T-helper 22 cell (primary cell): ENCODE data around the gene STK31.
"Not testable (repeated sequence)": the region's sequence is repeated elsewhere in the genome, so short reads cannot be mapped to it uniquely, and the experiment has no call there.

Source experiments
- DNase-seq: peaks from one replicate; pipeline ENCODE4 v3.0.0-alpha.2; 2020; ENCODE audit warnings: low read depth

STK31 gene

GRCh38 chr7:23713285-23714149, 3.5 kb downstream of the STK31 start:
- no peak for DNase-seq

DNA sequence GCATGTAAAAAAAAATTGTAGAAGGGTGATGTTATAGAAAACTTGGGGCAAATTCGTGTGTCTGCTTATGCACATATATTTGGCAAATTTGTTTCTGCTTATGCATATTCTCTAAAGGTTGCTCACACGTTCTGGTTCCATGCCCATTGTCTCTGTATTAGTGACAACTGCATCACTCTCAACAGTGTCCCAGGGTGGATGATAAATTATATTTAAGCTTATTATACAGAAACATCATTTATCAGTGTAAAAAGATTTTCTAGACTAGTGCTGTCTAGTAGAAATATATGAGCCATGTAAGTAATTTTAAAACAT, 4.1 kb downstream of the STK31 start:
- no peak for DNase-seq

- DNase-seq: no peak
These were observed 4.6 kb downstream of the STK31 start for GRCh38 chr7:23714579-23714978.

GRCh38 chr7:23715099-23715498, 5.1 kb downstream of the STK31 start:
- DNase-seq: no peak

DNA sequence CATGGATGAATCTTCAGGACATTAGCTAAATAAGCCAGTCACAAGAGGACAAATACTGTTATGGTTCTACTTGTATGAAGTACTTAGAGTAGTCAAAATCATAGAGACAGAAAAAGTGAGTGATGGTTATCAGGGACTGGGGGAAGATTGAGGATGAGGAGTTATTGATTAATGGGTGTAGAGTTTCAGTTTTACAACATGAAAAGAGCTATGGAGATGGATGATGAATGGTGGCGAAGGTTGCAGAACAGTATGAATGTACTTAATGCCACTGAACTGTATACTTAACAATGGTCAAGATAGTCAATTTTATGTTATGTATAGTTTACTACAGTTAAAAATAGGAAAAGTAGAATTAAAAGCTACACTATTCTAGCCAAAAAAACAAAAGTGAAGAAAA, 7.8 kb downstream of the STK31 start:
- no peak for DNase-seq

GRCh38 chr7:23721456-23721855, 11.4 kb downstream of the STK31 start:
- DNase-seq: no peak

GRCh38 chr7:23722587-23723216, 12.7 kb downstream of the STK31 start:
- not testable (repeated sequence) for DNase-seq

DNA sequence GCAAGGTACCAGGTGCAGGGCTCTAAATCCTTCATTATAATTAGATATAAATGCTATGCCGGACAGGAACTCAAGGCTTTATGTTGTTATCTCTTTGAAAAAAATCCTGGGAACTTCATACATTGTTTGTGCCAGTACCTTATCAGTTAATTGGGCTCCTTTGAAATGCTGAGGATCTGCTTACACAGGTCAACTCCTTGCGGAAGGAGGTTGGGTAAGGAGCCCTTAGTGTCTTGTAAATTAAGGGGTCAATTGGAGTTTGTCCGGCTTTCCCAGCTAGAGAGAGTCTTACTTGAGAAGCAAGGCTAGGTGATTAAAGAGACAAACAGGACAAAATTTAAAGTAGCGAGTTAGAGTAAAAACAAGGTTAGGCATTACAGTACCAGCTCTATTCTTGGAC, 14.1 kb downstream of the STK31 start:
- not testable (repeated sequence) for DNase-seq

DNA sequence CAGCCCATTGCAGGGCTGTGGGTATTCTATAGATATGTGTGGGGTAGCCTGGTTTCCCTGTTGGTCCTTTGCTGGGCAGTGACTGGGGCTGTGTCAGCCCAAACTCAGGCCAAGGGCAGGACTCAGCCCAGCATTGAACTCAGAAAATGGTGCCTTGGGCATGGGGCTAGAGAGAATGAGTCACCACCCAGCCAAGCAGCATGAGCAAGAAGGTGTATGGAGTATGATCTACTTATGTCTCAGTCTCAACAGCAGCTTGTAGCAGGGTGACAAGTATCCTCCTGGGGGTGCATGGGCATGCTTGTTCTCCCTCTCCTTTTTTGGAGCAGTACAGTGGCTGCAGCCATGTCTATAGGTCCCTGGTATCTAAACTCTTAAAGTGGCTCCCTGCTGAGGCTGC, 32.0 kb downstream of the STK31 start:
- DNase-seq: no peak

GRCh38 chr7:23743226-23743625, 33.2 kb downstream of the STK31 start:
- DNase-seq: no peak

- DNase-seq: no peak
These were observed 36.6 kb downstream of the STK31 start for GRCh38 chr7:23746629-23747028.

DNA sequence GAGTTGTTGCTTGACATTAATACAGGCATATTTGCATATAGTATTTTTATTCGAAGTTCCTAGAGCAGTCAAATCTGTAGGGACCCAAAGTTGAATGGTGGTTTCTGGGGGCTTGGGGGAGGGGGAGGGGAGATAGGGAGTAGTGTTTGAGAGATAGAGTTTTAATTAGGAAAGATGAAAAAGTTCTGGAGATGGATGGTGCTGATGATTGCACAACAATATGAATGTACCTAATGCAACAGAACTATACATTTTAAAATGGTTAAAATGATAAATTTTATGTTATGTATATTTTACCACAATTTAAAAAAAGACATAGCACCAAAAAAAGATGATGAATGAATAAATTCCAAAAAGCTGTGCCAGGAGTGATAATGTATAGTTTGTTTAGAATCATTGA, 41.8 kb downstream of the STK31 start:
- no peak for DNase-seq

- not testable (repeated sequence) for DNase-seq
These were observed 48.8 kb downstream of the STK31 start for GRCh38 chr7:23758839-23759238.

GRCh38 chr7:23759671-23760391, 49.8 kb downstream of the STK31 start:
- DNase-seq: no peak

DNA sequence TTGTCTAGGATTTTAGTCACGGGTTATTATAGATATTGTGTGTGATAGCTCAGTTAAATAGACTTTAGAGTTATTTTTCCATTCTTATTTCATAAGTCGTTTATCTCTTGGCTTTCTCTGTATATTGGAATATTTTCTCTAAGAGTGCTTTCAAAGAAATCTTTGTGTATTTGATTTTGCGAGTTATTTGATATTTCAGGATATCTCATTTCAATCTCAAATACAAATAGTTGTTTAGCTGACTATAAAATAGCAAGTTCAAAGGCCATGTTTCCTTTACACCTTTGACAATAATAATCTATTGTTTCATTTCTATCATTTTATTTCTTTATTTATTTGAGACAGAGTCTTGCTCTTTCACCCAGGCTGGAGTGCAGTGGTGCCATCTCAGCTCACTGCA, 55.9 kb downstream of the STK31 start:
- DNase-seq: no peak

- DNase-seq: no peak
These were observed 57.5 kb downstream of the STK31 start for GRCh38 chr7:23767514-23767913.

- no peak for DNase-seq
These were observed 58.0 kb downstream of the STK31 start for GRCh38 chr7:23768022-23768421.

DNA sequence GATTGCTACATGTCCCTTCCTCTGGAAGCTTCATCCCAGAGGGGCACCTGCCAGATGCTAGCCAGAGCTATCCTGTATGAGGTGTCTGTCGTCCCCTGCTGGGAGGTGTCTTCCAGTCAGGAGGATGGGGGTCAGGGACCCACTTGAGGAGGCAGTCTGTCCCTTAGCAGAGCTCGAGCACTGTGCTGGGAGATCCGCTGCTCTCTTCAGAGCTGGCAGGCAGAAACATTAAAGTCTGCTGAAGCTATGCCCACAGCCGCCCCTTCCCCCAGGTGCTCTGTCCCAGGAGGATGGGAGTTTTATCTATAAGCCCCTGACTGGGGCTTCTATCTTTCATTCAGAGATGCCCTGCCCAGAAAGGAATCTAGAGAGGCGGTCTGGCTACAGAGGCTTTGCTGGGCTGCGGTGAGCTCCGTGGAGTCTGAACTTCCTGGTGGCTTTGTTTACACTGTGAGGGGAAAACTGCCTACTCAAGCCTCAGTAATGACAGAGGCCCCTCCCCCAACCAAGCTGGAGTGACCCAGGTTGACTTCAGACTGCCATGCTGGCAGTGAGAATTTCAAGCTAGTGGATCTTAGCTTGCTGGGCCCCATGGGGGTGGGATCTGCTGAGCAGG, 69.3 kb downstream of the STK31 start:
- DNase-seq: not testable (repeated sequence)

DNA sequence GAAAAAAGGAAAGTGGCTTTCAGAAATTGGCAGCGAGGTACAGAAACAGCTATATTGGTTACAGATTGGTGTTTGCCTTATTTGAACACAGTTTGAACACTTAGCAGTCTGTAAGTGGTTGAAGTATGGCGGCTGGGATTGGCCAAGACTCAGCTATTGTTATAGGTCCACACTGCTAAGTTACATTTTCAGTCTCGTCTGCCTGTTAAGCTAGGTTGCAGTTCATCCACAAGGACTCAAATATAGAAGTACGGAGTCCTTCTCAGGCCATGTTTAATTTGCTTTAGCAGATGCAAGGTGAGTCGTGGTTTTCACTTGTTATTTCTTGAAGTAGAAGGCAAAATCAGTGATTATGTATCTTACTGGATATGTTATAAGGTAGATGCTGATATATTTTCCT, 73.1 kb downstream of the STK31 start:
- no peak for DNase-seq

GRCh38 chr7:23787272-23787671, 77.3 kb downstream of the STK31 start:
- DNase-seq: no peak

- DNase-seq: no peak
These were observed 78.8 kb downstream of the STK31 start for GRCh38 chr7:23788843-23789242.

GRCh38 chr7:23791721-23792120, 81.7 kb downstream of the STK31 start:
- no peak for DNase-seq
